ENCODE measurements around the gene PARP15. TPM values are rescaled to one million over a fixed set of nuclear protein-coding genes. Genes with fewer than 3 reads are reported as not detected.

PARP15 gene
- polyA plus RNA-seq, 1 donor (not counting 4 experiments of a cell fraction or from before 2014, with no cell fraction given): 0.25 TPM

GRCh38 chr3:122629763-122630162, 52.3 kb downstream of the PARP15 start:
- no peaks in the 10 kb centered on the region for H3K9me1 ChIP-seq (ENCODE audit: control insufficient read depth, extremely low read depth, insufficient read depth, low read length)
- no peak overlapping the region for H3K27ac ChIP-seq (ENCODE audit: control insufficient read depth, insufficient read depth, low read length)
- no peaks in the 10 kb centered on the region for H3K36me3 ChIP-seq (ENCODE audit: control insufficient read depth in 2 of 2, extremely low read depth in 1 of 2, insufficient read depth in 2 of 2, low read length in 2 of 2)
- H2AFZ ChIP-seq (ENCODE audit: control insufficient read depth, low read length): no peak overlapping the region
- no peaks in the 10 kb centered on the region for H4K20me1 ChIP-seq (ENCODE audit: control insufficient read depth, extremely low read depth, insufficient read depth, low read length)
- FAIRE-seq (no peak), DNase-seq (ENCODE audit: low read depth, low spot score) (no peak)
- H3K4me2 ChIP-seq (ENCODE audit: control insufficient read depth, extremely low read depth, insufficient read depth, low read depth, low read length): no peak overlapping the region
- peaks cover 19% of the 10 kb centered on the region for H3K4me1 ChIP-seq (ENCODE audit: control insufficient read depth, extremely low read depth, insufficient read depth, low read length)
- H3K27me3 ChIP-seq (ENCODE audit: control insufficient read depth, extremely low read depth, insufficient read depth, low read length): no peaks in the 10 kb centered on the region
- H3K4me3 ChIP-seq (ENCODE audit: control insufficient read depth in 2 of 3, extremely low read depth in 1 of 3, insufficient read depth in 2 of 3, low read depth in 1 of 3, low read length in 3 of 3): no peak overlapping the region
- H3K79me2 ChIP-seq (ENCODE audit: control insufficient read depth, insufficient read depth, low read length): no peaks in the 10 kb centered on the region
- TF ChIP-seq CTCF (optimal IDR thresholded peaks at IDR 0.05 in 1 of 3, IDR thresholded peaks at IDR 0.05 in 1 of 3, conservative IDR thresholded peaks at IDR 0.05 in 1 of 3; ENCODE audit: extremely low read depth in 1 of 3, insufficient read depth in 2 of 3, low read length in 3 of 3) (no peak), EZH2 (IDR thresholded peaks at IDR 0.05; ENCODE audit: low read length) (no peak)
- no peaks in the 10 kb centered on the region for H3K9me3 ChIP-seq (ENCODE audit: control insufficient read depth, low read depth, low read length)
- dilution Hi-C loops (cut with MboI; ENCODE audit: extremely low pct_ligation_motif_present, low sequenced_read_pairs): no loop called here
- no peak overlapping the region for H3K9ac ChIP-seq (ENCODE audit: control insufficient read depth, extremely low read depth, insufficient read depth, low read length)

GRCh38 chr3:122635789-122636188, 58.3 kb downstream of the PARP15 start:
- H3K27me3 ChIP-seq (ENCODE audit: control insufficient read depth, extremely low read depth, insufficient read depth, low read length): no peaks in the 10 kb centered on the region

More at GRCh38 chr3:122635789-122636188, 58.3 kb downstream of the PARP15 start:
- Histone ChIP-seq H3K4me3 (ENCODE audit: control insufficient read depth in 2 of 3, extremely low read depth in 1 of 3, insufficient read depth in 2 of 3, low read depth in 1 of 3, low read length in 3 of 3) (no peak overlapping the region), H4K20me1 (ENCODE audit: control insufficient read depth, extremely low read depth, insufficient read depth, low read length) (no peaks in the 10 kb centered on the region), H3K4me2 (ENCODE audit: control insufficient read depth, extremely low read depth, insufficient read depth, low read depth, low read length) (peak overlapping the region; percentile 60), H3K9me3 (ENCODE audit: control insufficient read depth, low read depth, low read length) (no peaks in the 10 kb centered on the region), H3K4me1 (ENCODE audit: control insufficient read depth, extremely low read depth, insufficient read depth, low read length) (peaks cover 20% of the 10 kb centered on the region), H2AFZ (ENCODE audit: control insufficient read depth, low read length) (no peak overlapping the region), H3K79me2 (ENCODE audit: control insufficient read depth, insufficient read depth, low read length) (no peaks in the 10 kb centered on the region), H3K9me1 (ENCODE audit: control insufficient read depth, extremely low read depth, insufficient read depth, low read length) (no peaks in the 10 kb centered on the region), H3K27ac (ENCODE audit: control insufficient read depth, insufficient read depth, low read length) (peak overlapping the region; percentile 42), H3K36me3 (ENCODE audit: control insufficient read depth in 2 of 2, extremely low read depth in 1 of 2, insufficient read depth in 2 of 2, low read length in 2 of 2) (no peaks in the 10 kb centered on the region), H3K9ac (ENCODE audit: control insufficient read depth, extremely low read depth, insufficient read depth, low read length) (no peak overlapping the region)
- dilution Hi-C loops (cut with MboI; ENCODE audit: extremely low pct_ligation_motif_present, low sequenced_read_pairs): no loop called here
- DNase-seq (ENCODE audit: low read depth, low spot score) (peak; percentile 58), FAIRE-seq (peak; percentile 86)
- TF ChIP-seq CTCF (optimal IDR thresholded peaks at IDR 0.05 in 1 of 3, IDR thresholded peaks at IDR 0.05 in 1 of 3, conservative IDR thresholded peaks at IDR 0.05 in 1 of 3; ENCODE audit: extremely low read depth in 1 of 3, insufficient read depth in 2 of 3, low read length in 3 of 3) (no peak), EZH2 (IDR thresholded peaks at IDR 0.05; ENCODE audit: low read length) (no peak)

Data from keratinocyte (primary cell).